SH-SY5Y (cell line): Measurements from ENCODE around the gene RSAD2.

ENCODE experiments used
- GATA2 ChIP-seq: IDR thresholded peaks from 2 replicates; pipeline ENCODE4 v1.6.1; 2011; ENCODE audit warnings: mild to moderate bottlenecking, low read depth, low read length
- GATA3 ChIP-seq: IDR thresholded peaks from 2 replicates; pipeline ENCODE4 v1.6.1; 2011; ENCODE audit warnings: low read depth, mild to moderate bottlenecking, low read length, moderate library complexity

DNA sequence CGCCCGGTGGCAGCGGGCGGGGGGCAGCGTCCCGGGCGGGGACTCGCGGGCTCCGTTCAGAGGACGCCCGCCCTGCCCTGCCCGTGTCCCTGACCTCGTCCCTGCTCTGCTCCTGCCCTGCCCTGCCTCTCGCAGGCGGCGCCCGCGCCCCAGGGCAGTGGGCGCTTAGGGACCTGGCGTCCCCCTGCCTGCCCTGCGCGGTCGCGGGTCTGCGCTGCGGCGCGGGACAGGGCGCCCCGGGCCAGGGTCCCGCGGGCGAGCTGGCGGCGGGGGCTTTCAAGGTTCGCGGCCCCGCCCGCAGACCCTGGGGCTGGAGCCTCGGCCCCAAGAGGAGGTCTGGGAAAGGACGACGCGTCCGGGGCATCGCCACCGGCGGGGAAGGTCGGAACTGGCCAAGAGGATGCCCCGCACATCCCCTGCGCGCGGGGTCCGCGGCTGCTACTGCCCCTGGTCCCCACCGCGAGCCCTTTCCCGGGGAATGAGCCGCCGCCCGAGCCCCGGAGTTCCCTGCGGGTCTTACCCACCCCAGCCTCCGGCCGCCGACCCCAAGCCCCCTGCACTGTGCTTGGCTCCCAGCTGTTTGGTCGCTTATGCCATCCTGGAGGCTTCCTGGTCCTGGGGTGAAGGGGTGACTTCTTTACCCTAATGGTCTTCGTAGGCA, 40.3 kb downstream of the RSAD2 start:
- TF ChIP-seq GATA2 (no peak), GATA3 (no peak)
